HepG2 (cell line): ENCODE measurements around the gene POU2F1. TPM values are rescaled to one million over a fixed set of nuclear protein-coding genes. Genes with fewer than 3 reads are reported as not detected.
A peak's percentile ranks its signal among the peaks of the same experiment; 100 is the strongest.

Source experiments
- AGO1 ChIP-seq: fragments of 200-400 bp; formaldehyde crosslinking; IDR thresholded peaks from 2 replicates; pipeline ENCODE4 v1.6.1; 2017; ENCODE audit warnings: mild to moderate bottlenecking, low read depth, low read length, moderate library complexity; ENCODE audit not compliant: poor library complexity, severe bottlenecking
- ARNT ChIP-seq: fragments of 450-650 bp; IDR thresholded peaks from 2 replicates; pipeline ENCODE4 v1.6.1; 2017
- E2F5 ChIP-seq: sonication (generic); formaldehyde crosslinking; conservative IDR thresholded peaks from 2 replicates; pipeline ENCODE4 v1.4.0; 2020; ENCODE audit warnings: missing genetic modification reagents
- ELK4 ChIP-seq: sonication (generic); formaldehyde crosslinking; IDR thresholded peaks from 2 replicates; pipeline ENCODE4 v1.9.0; 2021; ENCODE audit warnings: missing genetic modification reagents, borderline replicate concordance
- FOXO4 ChIP-seq: sonication (generic); formaldehyde crosslinking; conservative IDR thresholded peaks from 2 replicates; pipeline ENCODE4 v1.8.1; 2023; ENCODE audit warnings: missing genetic modification reagents
- GATAD2A ChIP-seq: IDR thresholded peaks from 2 replicates; pipeline ENCODE4 v1.6.1; 2016
- IRX3 ChIP-seq: sonication (generic); formaldehyde crosslinking; IDR thresholded peaks from 2 replicates; pipeline ENCODE4 v1.8.1; 2023; ENCODE audit warnings: mild to moderate bottlenecking, low read depth, missing genetic modification reagents, borderline replicate concordance
- ISL2 ChIP-seq: sonication (generic); formaldehyde crosslinking; IDR thresholded peaks from 2 replicates; pipeline ENCODE4 v1.5.0; 2020; ENCODE audit warnings: missing genetic modification reagents
- MEF2D ChIP-seq: sonication (generic); formaldehyde crosslinking; IDR thresholded peaks from 2 replicates; pipeline ENCODE4 v1.5.1; 2020; ENCODE audit warnings: mild to moderate bottlenecking, missing genetic modification reagents
- MYC ChIP-seq: sonication (generic); formaldehyde crosslinking; IDR thresholded peaks from 2 replicates; pipeline ENCODE4 v1.9.0; 2021; ENCODE audit warnings: missing genetic modification reagents, borderline replicate concordance
- NCOA5 ChIP-seq: sonication (generic); formaldehyde crosslinking; IDR thresholded peaks from 2 replicates; pipeline ENCODE4 v1.4.0; 2020; ENCODE audit warnings: missing genetic modification reagents
- PRMT3 ChIP-seq: sonication (generic); formaldehyde crosslinking; IDR thresholded peaks from 2 replicates; pipeline ENCODE4 v1.8.1; 2022; ENCODE audit warnings: low read depth, mild to moderate bottlenecking, moderate library complexity, missing genetic modification reagents, borderline replicate concordance
- RBM22 ChIP-seq: fragments of 200-400 bp; formaldehyde crosslinking; optimal IDR thresholded peaks from 2 replicates; pipeline ENCODE3; 2017; ENCODE audit warnings: mild to moderate bottlenecking, low read length, moderate library complexity
- RXRA ChIP-seq: sonication (generic); formaldehyde crosslinking; IDR thresholded peaks from 2 replicates; pipeline ENCODE4 v1.5.1; 2020; ENCODE audit warnings: missing genetic modification reagents
- SKI ChIP-seq: fragments of 450-650 bp; IDR thresholded peaks from one replicate; pipeline ENCODE4 v1.6.1; 2018; ENCODE audit warnings: mild to moderate bottlenecking; ENCODE audit not compliant: partially characterized antibody
- ZBTB1 ChIP-seq: sonication (generic); formaldehyde crosslinking; IDR thresholded peaks from 2 replicates; pipeline ENCODE4 v1.4.0; 2020; ENCODE audit warnings: missing genetic modification reagents, borderline replicate concordance
- ZNF253 ChIP-seq: sonication (generic); formaldehyde crosslinking; IDR thresholded peaks from 2 replicates; pipeline ENCODE4 v1.8.0; 2022; ENCODE audit warnings: mild to moderate bottlenecking, missing genetic modification reagents, borderline replicate concordance
- ZNF441 ChIP-seq: sonication (generic); formaldehyde crosslinking; IDR thresholded peaks from 2 replicates; pipeline ENCODE4 v1.7.0; 2021; ENCODE audit warnings: missing genetic modification reagents, borderline replicate concordance
- ZNF547 ChIP-seq: sonication (generic); formaldehyde crosslinking; IDR thresholded peaks from 2 replicates; pipeline ENCODE4 v1.5.1; 2020; ENCODE audit warnings: mild to moderate bottlenecking, missing genetic modification reagents
- polyA plus RNA-seq, 8 experiments: library from polyadenylated mRNA; depleted of rRNA in 3 of 8; stranded (reverse) in 7 of 8; unstranded in 1 of 8; fragments of >200 nt; fragmentation: Illumina TruSeq in 4 of 8; extraction: Trizol in 4 of 8; gene quantifications; 2 replicates each; pipeline versions ENCODE4 v1.2.1 to v1.2.3, GENCODE V29; 2011 to 2016; ENCODE audit warnings: low read depth in 4 of 8, missing spikeins in 1 of 8, mixed read lengths in 1 of 8; ENCODE audit not compliant: insufficient read depth in 1 of 8
- total RNA-seq, 5 experiments: library from RNA; depleted of rRNA; stranded (reverse); fragments of >200 nt; fragmentation: Illumina TruSeq; extraction: Trizol; gene quantifications; 2 replicates each; pipeline ENCODE4 v1.2.3, GENCODE V29; 2016; ENCODE audit warnings: low read depth in 1 of 5
- TF ChIP-seq, protein P1 (sequence below): IDR thresholded peaks from 2 replicates; pipeline ENCODE4 v1.6.1; 2016; ENCODE audit warnings: control low read depth
- TF ChIP-seq, protein P2 (sequence below): sonication (generic); formaldehyde crosslinking; IDR thresholded peaks from 2 replicates; pipeline ENCODE4 v1.4.0; 2020; ENCODE audit warnings: missing genetic modification reagents, low read depth, mild to moderate bottlenecking, borderline replicate concordance
- TF ChIP-seq, protein P3 (sequence below): sonication (generic); formaldehyde crosslinking; IDR thresholded peaks from 2 replicates; pipeline ENCODE4 v1.8.1; 2023; ENCODE audit warnings: mild to moderate bottlenecking, inconsistent platforms, moderate library complexity, missing genetic modification reagents, borderline replicate concordance

The POU2F1 gene
- total and polyA plus RNA-seq, 2 of the 13 experiments (the other 11 are each of a cell fraction or from before 2014, with no cell fraction given): 10.2 to 13.0 TPM

- TF ChIP-seq E2F5 (CRISPR knock-in tag) (no peak; the same call in 1 of the 2 replicates), ARNT (no peak), NCOA5 (CRISPR knock-in tag) (no peak), ELK4 (CRISPR knock-in tag) (0 out of 2 replicates have a peak, but pooled peaks have one; percentile 13), ZNF547 (CRISPR knock-in tag) (no peak; the same call in 1 of the 2 replicates), MYC (CRISPR knock-in tag) (peak; percentile 84), ZNF441 (peak; percentile 54; the same call in 1 of the 2 replicates), SKI (no peak), GATAD2A (peak; percentile 50; the same call in 1 of the 2 replicates), AGO1 (no peak), PRMT3 (CRISPR knock-in tag) (peak; percentile 55; the same call in 1 of the 2 replicates), MEF2D (no peak), ISL2 (CRISPR knock-in tag) (no peak; the same call in 1 of the 2 replicates), FOXO4 (CRISPR knock-in tag) (no peak), ZNF253 (0 out of 2 replicates have a peak, but pooled peaks have one; percentile 30), ZBTB1 (CRISPR knock-in tag) (no peak), RBM22 (no peak), IRX3 (CRISPR knock-in tag) (peak; percentile 86; the same call in 1 of the 2 replicates), RXRA (peak; percentile 36; the same call in 1 of the 2 replicates)
- TF ChIP-seq, protein P1, sequence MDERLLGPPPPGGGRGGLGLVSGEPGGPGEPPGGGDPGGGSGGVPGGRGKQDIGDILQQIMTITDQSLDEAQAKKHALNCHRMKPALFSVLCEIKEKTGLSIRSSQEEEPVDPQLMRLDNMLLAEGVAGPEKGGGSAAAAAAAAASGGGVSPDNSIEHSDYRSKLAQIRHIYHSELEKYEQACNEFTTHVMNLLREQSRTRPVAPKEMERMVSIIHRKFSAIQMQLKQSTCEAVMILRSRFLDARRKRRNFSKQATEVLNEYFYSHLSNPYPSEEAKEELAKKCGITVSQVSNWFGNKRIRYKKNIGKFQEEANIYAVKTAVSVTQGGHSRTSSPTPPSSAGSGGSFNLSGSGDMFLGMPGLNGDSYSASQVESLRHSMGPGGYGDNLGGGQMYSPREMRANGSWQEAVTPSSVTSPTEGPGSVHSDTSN: no peak
- TF ChIP-seq, protein P2, sequence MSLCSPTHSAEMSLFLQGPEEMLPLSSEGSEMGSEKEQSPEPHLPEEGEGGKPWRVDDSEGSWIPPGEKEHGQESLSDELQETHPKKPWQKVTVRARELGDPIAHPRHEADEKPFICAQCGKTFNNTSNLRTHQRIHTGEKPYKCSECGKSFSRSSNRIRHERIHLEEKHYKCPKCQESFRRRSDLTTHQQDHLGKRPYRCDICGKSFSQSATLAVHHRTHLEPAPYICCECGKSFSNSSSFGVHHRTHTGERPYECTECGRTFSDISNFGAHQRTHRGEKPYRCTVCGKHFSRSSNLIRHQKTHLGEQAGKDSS (CRISPR knock-in tag): peak; percentile 46; the same call in 1 of the 2 replicates
- TF ChIP-seq, protein P3, sequence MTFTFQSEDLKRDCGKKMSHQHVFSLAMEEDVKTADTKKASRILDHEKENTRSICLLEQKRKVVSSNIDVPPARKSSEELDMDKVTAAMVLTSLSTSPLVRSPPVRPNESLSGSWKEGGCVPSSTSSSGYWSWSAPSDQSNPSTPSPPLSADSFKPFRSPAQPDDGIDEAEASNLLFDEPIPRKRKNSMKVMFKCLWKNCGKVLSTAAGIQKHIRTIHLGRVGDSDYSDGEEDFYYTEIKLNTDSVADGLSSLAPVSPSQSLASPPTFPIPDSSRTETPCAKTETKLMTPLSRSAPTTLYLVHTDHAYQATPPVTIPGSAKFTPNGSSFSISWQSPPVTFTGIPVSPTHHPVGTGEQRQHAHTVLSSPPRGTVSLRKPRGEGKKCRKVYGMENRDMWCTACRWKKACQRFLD (CRISPR knock-in tag): peak; percentile 87; the same call in 1 of the 2 replicates
Observed at GRCh38 chr1:167219646-167220536, 795 bp upstream of the POU2F1 start (continued).
